SK-N-SH (cell line): Measurements from ENCODE around the gene KIF1A. TPM values are rescaled to one million over a fixed set of nuclear protein-coding genes. Genes with fewer than 3 reads are reported as not detected.

Experiments used
- CTCF ChIA-PET: fragments of 300-600, 350-600 bp; formaldehyde crosslinking; extraction: SDS; loops from one replicate; lab custom pipeline; 2021; lab: Yijun Ruan, JAX
- POLR2A ChIA-PET: fragments of 350-600 bp; sonication (Branson Sonifier 250); formaldehyde crosslinking; extraction: SDS; loops from one replicate; lab custom pipeline; 2020; ENCODE audit warnings: antibody characterized with exemption, inconsistent platforms; lab: Yijun Ruan, JAX
- DNase-seq: peaks from one replicate; pipeline ENCODE4 v3.0.0; 2012
- H2AFZ ChIP-seq: fragments of 200-600 bp; sonication (generic); 2 replicates; pipeline ENCODE4 v1.8.1; 2016; ENCODE audit warnings: antibody characterized with exemption, mild to moderate bottlenecking, low read depth
- H3F3A ChIP-seq: fragments of 200-600 bp; sonication (generic); replicated peaks from 2 replicates; pipeline ENCODE3; 2016; ENCODE audit warnings: antibody characterized with exemption, mild to moderate bottlenecking; ENCODE audit not compliant: insufficient read depth
- H3K27ac ChIP-seq, 2 experiments: fragments of 200-500 bp in 1 of 2; fragments of 200-600 bp in 1 of 2; sonication (Bioruptor generic) in 1 of 2; sonication (generic), shearing (Covaris generic) in 1 of 2; 2 replicates each; pipeline versions ENCODE4 v1.5.1 to v1.6.1; 2014 to 2016; ENCODE audit warnings: low read depth in 2 of 2, inconsistent platforms in 1 of 2, low read length in 1 of 2, mild to moderate bottlenecking in 1 of 2, mixed read lengths in 1 of 2
- H3K27me3 ChIP-seq: fragments of 200-600 bp; sonication (generic), shearing (Covaris generic); 2 replicates; pipeline ENCODE4 v1.6.1; 2016; ENCODE audit warnings: mixed run types; ENCODE audit not compliant: insufficient read depth
- H3K36me3 ChIP-seq, 2 experiments: fragments of 200-500 bp in 1 of 2; fragments of 200-600 bp in 1 of 2; sonication (Bioruptor generic) in 1 of 2; sonication (generic) in 1 of 2; replicated peaks in 1 of 2; 2 replicates each; pipeline versions ENCODE3 to v1.5.1; 2014 to 2016; ENCODE audit warnings: low read length in 1 of 2, mild to moderate bottlenecking in 1 of 2; ENCODE audit not compliant: insufficient read depth in 2 of 2, control insufficient read depth in 1 of 2
- H3K4me1 ChIP-seq, 2 experiments: fragments of 200-500 bp in 1 of 2; fragments of 200-600 bp in 1 of 2; sonication (Bioruptor generic) in 1 of 2; sonication (generic), shearing (Covaris generic) in 1 of 2; 2 replicates each; pipeline versions ENCODE4 v1.5.1 to v1.6.1; 2014 to 2016; ENCODE audit warnings: low read depth in 1 of 2, low read length in 1 of 2, mixed run types in 1 of 2; ENCODE audit not compliant: insufficient read depth in 2 of 2, control insufficient read depth in 1 of 2
- H3K4me2 ChIP-seq: fragments of 200-600 bp; sonication (generic), shearing (Covaris generic); 2 replicates; pipeline ENCODE4 v1.6.1; 2017; ENCODE audit warnings: mixed run types
- H3K4me3 ChIP-seq, 2 experiments: fragments of 200-500 bp in 1 of 2; fragments of 200-600 bp in 1 of 2; sonication (Bioruptor generic) in 1 of 2; sonication (generic), shearing (Covaris generic) in 1 of 2; 2 replicates each; pipeline versions ENCODE4 v1.5.1 to v1.8.1; 2014 to 2016; ENCODE audit warnings: low read depth in 2 of 2, inconsistent platforms in 1 of 2, low read length in 1 of 2, mild to moderate bottlenecking in 1 of 2, mixed read lengths in 1 of 2, moderate library complexity in 1 of 2
- H3K79me2 ChIP-seq: fragments of 200-600 bp; sonication (generic); 2 replicates; pipeline ENCODE4 v1.8.1; 2017; ENCODE audit warnings: mild to moderate bottlenecking; ENCODE audit not compliant: insufficient read depth
- H3K9ac ChIP-seq: fragments of 200-600 bp; sonication (generic); 2 replicates; pipeline ENCODE4 v1.6.1; 2017; ENCODE audit warnings: mixed run types
- H3K9me2 ChIP-seq: fragments of 200-600 bp; sonication (generic); 2 replicates; pipeline ENCODE4 v1.6.1; 2017; ENCODE audit warnings: mixed run types
- H3K9me3 ChIP-seq: fragments of 200-600 bp; sonication (generic); 2 replicates; pipeline ENCODE4 v1.6.1; 2017; ENCODE audit warnings: mixed run types, mild to moderate bottlenecking, moderate library complexity
- H4K20me1 ChIP-seq: fragments of 200-600 bp; sonication (generic); 2 replicates; pipeline ENCODE4 v1.6.1; 2017; ENCODE audit warnings: mild to moderate bottlenecking, mixed run types; ENCODE audit not compliant: insufficient read depth
- EZH2phosphoT487 ChIP-seq: fragments of 200-600 bp; sonication (generic); IDR thresholded peaks from 2 replicates; pipeline ENCODE4 v1.6.1; 2017; ENCODE audit warnings: low read depth, mixed run types, mild to moderate bottlenecking, antibody characterized with exemption, moderate library complexity, borderline replicate concordance
- FOXM1 ChIP-seq: IDR thresholded peaks from 2 replicates; pipeline ENCODE4 v1.4.0; 2012; ENCODE audit warnings: low read depth, mild to moderate bottlenecking
- GABPA ChIP-seq: IDR thresholded peaks from 2 replicates; pipeline ENCODE4 v1.4.0; 2012; ENCODE audit warnings: low read depth, mild to moderate bottlenecking
- GATA2 ChIP-seq: sonication (generic); formaldehyde crosslinking; IDR thresholded peaks from 2 replicates; pipeline ENCODE4 v1.5.0; 2020; ENCODE audit warnings: mild to moderate bottlenecking, missing genetic modification reagents
- MAX ChIP-seq: IDR thresholded peaks from 2 replicates; pipeline ENCODE4 v1.4.0; 2012; ENCODE audit warnings: low read depth
- NRF1 ChIP-seq: IDR thresholded peaks from 2 replicates; pipeline ENCODE4 v1.6.1; 2012; ENCODE audit warnings: low read depth, mild to moderate bottlenecking, low read length
- POLR2AphosphoS5 ChIP-seq: IDR thresholded peaks from 2 replicates; pipeline ENCODE4 v1.6.1; 2012; ENCODE audit warnings: low read depth, low read length
- RCOR1 ChIP-seq: fragments of 150-350 bp; IDR thresholded peaks from 2 replicates; pipeline ENCODE4 v1.6.1; 2017; ENCODE audit warnings: antibody characterized with exemption, low read length
- RFX5 ChIP-seq: IDR thresholded peaks from 2 replicates; pipeline ENCODE4 v1.6.1; 2012; ENCODE audit warnings: mild to moderate bottlenecking, improper control_type of control experiment, low read length
- TAF1 ChIP-seq: IDR thresholded peaks from 2 replicates; pipeline ENCODE4 v1.6.1; 2012; ENCODE audit warnings: low read depth, mild to moderate bottlenecking, low read length, moderate library complexity, borderline replicate concordance
- TEAD4 ChIP-seq: IDR thresholded peaks from 2 replicates; pipeline ENCODE4 v1.4.0; 2012; ENCODE audit warnings: mild to moderate bottlenecking, borderline replicate concordance; ENCODE audit not compliant: insufficient read depth
- USF1 ChIP-seq: IDR thresholded peaks from 2 replicates; pipeline ENCODE4 v1.4.0; 2012; ENCODE audit warnings: low read depth, borderline replicate concordance
- USF2 ChIP-seq: fragments of 150-350 bp; IDR thresholded peaks from 2 replicates; pipeline ENCODE4 v1.6.1; 2017; ENCODE audit warnings: antibody characterized with exemption, low read length, low read depth, borderline replicate concordance
- YY1 ChIP-seq: IDR thresholded peaks from 2 replicates; pipeline ENCODE4 v1.4.0; 2012; ENCODE audit warnings: low read depth, mild to moderate bottlenecking
- WGBS: methylation state at CpG from one replicate; pipeline ENCODE4 v1.1.6; 2017; ENCODE audit warnings: low lambda C conversion rate; 5-methylcytosine and 5-hydroxymethylcytosine counted together
- polyA plus RNA-seq, 3 experiments: library from polyadenylated mRNA; depleted of rRNA; stranded (reverse); fragments of >200 nt; gene quantifications; 2 replicates each; pipeline ENCODE4 v1.2.3, GENCODE V29; 2012
- TF ChIP-seq, protein P1 (sequence below): IDR thresholded peaks from 2 replicates; pipeline ENCODE4 v1.4.0; 2012; ENCODE audit warnings: low read depth, borderline replicate concordance
- TF ChIP-seq, protein P2 (sequence below): IDR thresholded peaks from 2 replicates; pipeline ENCODE4 v1.6.1; 2012; ENCODE audit warnings: mild to moderate bottlenecking, low read depth, low read length, moderate library complexity

Gene KIF1A
- polyA plus RNA-seq, 1 of the 3 experiments (the other 2 are of a cell fraction), result 0.21 TPM

DNA sequence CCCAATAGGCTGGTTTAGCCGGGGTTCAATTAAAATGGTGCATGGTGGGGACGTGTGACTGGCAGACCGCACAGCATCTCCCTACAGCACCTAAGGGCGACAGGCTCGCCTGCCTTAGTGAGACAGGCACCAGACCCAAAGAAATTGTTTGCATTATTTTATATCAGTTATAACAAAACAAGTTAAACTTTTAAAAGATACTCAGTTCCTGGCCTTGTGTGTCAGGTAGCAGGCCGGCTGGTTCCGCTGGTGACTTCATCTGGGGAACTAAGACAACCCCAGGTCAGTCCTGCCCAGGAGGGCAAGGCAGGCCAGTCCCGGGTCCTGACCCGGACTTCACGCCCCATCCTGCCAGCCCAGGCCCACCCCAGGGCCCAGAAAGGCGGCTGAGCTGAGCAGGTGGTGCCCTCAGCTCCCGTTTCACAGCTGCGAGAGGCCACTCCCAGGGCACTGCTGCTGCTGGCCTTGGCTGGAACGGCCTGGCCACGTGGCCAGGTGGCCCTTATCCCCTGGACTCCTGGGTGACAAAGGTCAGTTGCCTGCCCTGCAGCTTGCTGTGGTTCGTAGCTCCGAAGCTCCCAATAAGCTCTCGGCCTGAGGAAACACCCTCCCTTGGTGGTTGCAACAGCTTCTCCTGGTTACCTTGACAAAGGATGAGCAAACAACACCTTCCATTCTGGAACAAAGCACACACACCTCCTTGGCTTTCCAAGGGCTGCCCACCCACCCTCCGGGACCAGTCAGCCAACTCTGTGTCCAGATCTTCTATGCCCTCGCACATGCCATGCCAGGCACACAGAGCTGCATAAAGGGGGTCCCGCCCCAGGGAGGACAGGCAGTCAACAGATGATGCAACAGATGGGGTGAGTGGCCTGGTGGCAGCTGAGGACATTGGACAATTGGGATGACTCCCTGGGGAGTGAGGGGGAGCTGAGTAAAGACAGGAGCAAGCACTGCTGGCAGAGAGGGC is 37.3 kb upstream of the KIF1A start:
- Histone ChIP-seq H4K20me1 (no peaks in the 10 kb centered on the region), H3K27ac (no peak overlapping the region), H2AFZ (no peak overlapping the region), H3K36me3 (no peaks in the 10 kb centered on the region), H3K9me3 (no peaks in the 10 kb centered on the region), H3K79me2 (no peaks in the 10 kb centered on the region), H3K4me2 (no peak overlapping the region), H3K9me2 (no peaks in the 10 kb centered on the region), H3F3A (no peaks in the 10 kb centered on the region), H3K27me3 (peaks cover 12% of the 10 kb centered on the region; the same call in 1 of the 2 replicates), H3K4me3 (no peak overlapping the region), H3K4me1 (no peaks in the 10 kb centered on the region), H3K9ac (no peak overlapping the region)
- TF ChIP-seq MAX (no peak), NRF1 (no peak), TAF1 (no peak), RFX5 (no peak), POLR2AphosphoS5 (no peak), TEAD4 (no peak), USF2 (no peak), GABPA (no peak), YY1 (no peak), FOXM1 (no peak), RCOR1 (no peak), GATA2 (no peak), USF1 (no peak), EZH2phosphoT487 (no peak)
- TF ChIP-seq, protein P1, sequence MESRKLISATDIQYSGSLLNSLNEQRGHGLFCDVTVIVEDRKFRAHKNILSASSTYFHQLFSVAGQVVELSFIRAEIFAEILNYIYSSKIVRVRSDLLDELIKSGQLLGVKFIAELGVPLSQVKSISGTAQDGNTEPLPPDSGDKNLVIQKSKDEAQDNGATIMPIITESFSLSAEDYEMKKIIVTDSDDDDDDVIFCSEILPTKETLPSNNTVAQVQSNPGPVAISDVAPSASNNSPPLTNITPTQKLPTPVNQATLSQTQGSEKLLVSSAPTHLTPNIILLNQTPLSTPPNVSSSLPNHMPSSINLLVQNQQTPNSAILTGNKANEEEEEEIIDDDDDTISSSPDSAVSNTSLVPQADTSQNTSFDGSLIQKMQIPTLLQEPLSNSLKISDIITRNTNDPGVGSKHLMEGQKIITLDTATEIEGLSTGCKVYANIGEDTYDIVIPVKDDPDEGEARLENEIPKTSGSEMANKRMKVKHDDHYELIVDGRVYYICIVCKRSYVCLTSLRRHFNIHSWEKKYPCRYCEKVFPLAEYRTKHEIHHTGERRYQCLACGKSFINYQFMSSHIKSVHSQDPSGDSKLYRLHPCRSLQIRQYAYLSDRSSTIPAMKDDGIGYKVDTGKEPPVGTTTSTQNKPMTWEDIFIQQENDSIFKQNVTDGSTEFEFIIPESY, result no peak
- TF ChIP-seq, protein P2, sequence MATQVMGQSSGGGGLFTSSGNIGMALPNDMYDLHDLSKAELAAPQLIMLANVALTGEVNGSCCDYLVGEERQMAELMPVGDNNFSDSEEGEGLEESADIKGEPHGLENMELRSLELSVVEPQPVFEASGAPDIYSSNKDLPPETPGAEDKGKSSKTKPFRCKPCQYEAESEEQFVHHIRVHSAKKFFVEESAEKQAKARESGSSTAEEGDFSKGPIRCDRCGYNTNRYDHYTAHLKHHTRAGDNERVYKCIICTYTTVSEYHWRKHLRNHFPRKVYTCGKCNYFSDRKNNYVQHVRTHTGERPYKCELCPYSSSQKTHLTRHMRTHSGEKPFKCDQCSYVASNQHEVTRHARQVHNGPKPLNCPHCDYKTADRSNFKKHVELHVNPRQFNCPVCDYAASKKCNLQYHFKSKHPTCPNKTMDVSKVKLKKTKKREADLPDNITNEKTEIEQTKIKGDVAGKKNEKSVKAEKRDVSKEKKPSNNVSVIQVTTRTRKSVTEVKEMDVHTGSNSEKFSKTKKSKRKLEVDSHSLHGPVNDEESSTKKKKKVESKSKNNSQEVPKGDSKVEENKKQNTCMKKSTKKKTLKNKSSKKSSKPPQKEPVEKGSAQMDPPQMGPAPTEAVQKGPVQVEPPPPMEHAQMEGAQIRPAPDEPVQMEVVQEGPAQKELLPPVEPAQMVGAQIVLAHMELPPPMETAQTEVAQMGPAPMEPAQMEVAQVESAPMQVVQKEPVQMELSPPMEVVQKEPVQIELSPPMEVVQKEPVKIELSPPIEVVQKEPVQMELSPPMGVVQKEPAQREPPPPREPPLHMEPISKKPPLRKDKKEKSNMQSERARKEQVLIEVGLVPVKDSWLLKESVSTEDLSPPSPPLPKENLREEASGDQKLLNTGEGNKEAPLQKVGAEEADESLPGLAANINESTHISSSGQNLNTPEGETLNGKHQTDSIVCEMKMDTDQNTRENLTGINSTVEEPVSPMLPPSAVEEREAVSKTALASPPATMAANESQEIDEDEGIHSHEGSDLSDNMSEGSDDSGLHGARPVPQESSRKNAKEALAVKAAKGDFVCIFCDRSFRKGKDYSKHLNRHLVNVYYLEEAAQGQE, result no peak
- WGBS, result 74% methylated on average over 13 of the region's 21 CpGs
- POLR2A ChIA-PET, result no interaction called here
- DNase-seq, result no peak
- CTCF ChIA-PET, result interaction anchor here (0.8 to 1.7 kb wide), 5 partner anchors 8 to 57 kb away, joined by 3 to 4 read pairs (median 3); no protein-coding TSS in a partner anchor
